Liver (tissue), 9 donors: ENCODE results near the gene SORBS2. TPM values are rescaled to one million over a fixed set of nuclear protein-coding genes. Genes with fewer than 3 reads are reported as not detected.
A peak's percentile ranks its signal among the peaks of the same experiment; 100 is the strongest.

Source experiments
- DNase-seq: peaks from one replicate; pipeline ENCODE4 v3.0.0-alpha.2; 2017; ENCODE audit warnings: low spot score
- H3K27ac ChIP-seq, 2 donors: one replicate each; pipeline ENCODE4 v1.7.0; 2013; ENCODE audit warnings: inconsistent platforms in 2 of 2, low read length in 2 of 2, control low read depth in 1 of 2, low read depth in 1 of 2, mild to moderate bottlenecking in 1 of 2
- H3K27me3 ChIP-seq, 4 donors: one replicate each; pipeline versions ENCODE4 v1.6.1 to v1.7.0; 2013; ENCODE audit warnings: low read length in 3 of 4, inconsistent platforms in 1 of 4, mild to moderate bottlenecking in 1 of 4, moderate library complexity in 1 of 4; ENCODE audit not compliant: control insufficient read depth in 4 of 4, insufficient read depth in 4 of 4
- H3K36me3 ChIP-seq, 4 donors: one replicate each; pipeline versions ENCODE4 v1.6.1 to v1.7.0; 2013; ENCODE audit warnings: low read length in 3 of 4, mild to moderate bottlenecking in 3 of 4, low read depth in 1 of 4, moderate library complexity in 1 of 4; ENCODE audit not compliant: control insufficient read depth in 4 of 4, insufficient read depth in 3 of 4
- H3K4me1 ChIP-seq, 4 donors: one replicate each; pipeline versions ENCODE4 v1.6.1 to v1.7.0; 2013; ENCODE audit warnings: low read length in 3 of 4, mild to moderate bottlenecking in 3 of 4, moderate library complexity in 1 of 4; ENCODE audit not compliant: control insufficient read depth in 4 of 4, insufficient read depth in 4 of 4
- H3K4me3 ChIP-seq, 3 donors: one replicate each; pipeline versions ENCODE4 v1.6.1 to v1.7.0; 2013; ENCODE audit warnings: low read length in 3 of 3, control low read depth in 1 of 3, low read depth in 1 of 3, mild to moderate bottlenecking in 1 of 3
- H3K9ac ChIP-seq, 2 donors: one replicate each; pipeline ENCODE4 v1.7.0; 2013; ENCODE audit warnings: low read length in 2 of 2, mild to moderate bottlenecking in 2 of 2, moderate library complexity in 2 of 2, control low read depth in 1 of 2, low read depth in 1 of 2
- H3K9me3 ChIP-seq, 4 donors: one replicate each; pipeline versions ENCODE4 v1.6.1 to v1.7.0; 2013; ENCODE audit warnings: low read length in 3 of 4; ENCODE audit not compliant: control insufficient read depth in 4 of 4
- FOXA2 ChIP-seq: IDR thresholded peaks from 2 replicates; pipeline ENCODE4 v1.6.1; 2016; ENCODE audit warnings: antibody characterized with exemption
- HNF4A ChIP-seq, 2 donors: conservative IDR thresholded peaks; 2 replicates each; pipeline ENCODE4 v1.6.1; 2016; ENCODE audit warnings: antibody characterized with exemption in 2 of 2, mild to moderate bottlenecking in 2 of 2
- HNF4G ChIP-seq: IDR thresholded peaks from 2 replicates; pipeline ENCODE4 v1.6.1; 2016; ENCODE audit warnings: antibody characterized with exemption
- JUND ChIP-seq, 2 donors: IDR thresholded peaks; 2 replicates each; pipeline ENCODE4 v1.6.1; 2016; ENCODE audit warnings: antibody characterized with exemption in 2 of 2
- RAD21 ChIP-seq, 2 donors: IDR thresholded peaks; 2 replicates each; pipeline ENCODE4 v1.6.1; 2016; ENCODE audit warnings: antibody characterized with exemption in 2 of 2, mild to moderate bottlenecking in 2 of 2
- RXRA ChIP-seq, 2 donors: IDR thresholded peaks; 2 replicates each; pipeline ENCODE4 v1.6.1; 2017 to 2018; ENCODE audit warnings: antibody characterized with exemption in 2 of 2, mild to moderate bottlenecking in 1 of 2
- SP1 ChIP-seq: IDR thresholded peaks from 2 replicates; pipeline ENCODE4 v1.6.1; 2018; ENCODE audit warnings: antibody characterized with exemption, mild to moderate bottlenecking
- TAF1 ChIP-seq: conservative IDR thresholded peaks from 2 replicates; pipeline ENCODE4 v1.6.1; 2016; ENCODE audit warnings: antibody characterized with exemption, mild to moderate bottlenecking
- WGBS: extraction: QIAGEN DNeasy Blood & Tissue Kit; methylation state at CpG from one replicate; pipeline ENCODE4 v1.1.7; 2013; 5-methylcytosine and 5-hydroxymethylcytosine counted together
- polyA plus RNA-seq, 2 donors: library from polyadenylated mRNA; stranded (reverse) in 1 of 2; unstranded in 1 of 2; fragments of 200-250 nt in 1 of 2; fragments of >200 nt in 1 of 2; fragmentation: Nextera tagmentation in 1 of 2; extraction: Ambion mirVana in 1 of 2; gene quantifications; one replicate each; pipeline versions ENCODE4 v1.2.1 to v1.2.3, GENCODE V29; 2013 to 2015
- total RNA-seq, 2 donors: library from RNA; depleted of rRNA; stranded (reverse); fragments of >200 nt; gene quantifications; one replicate each; pipeline ENCODE4 v1.2.3, GENCODE V29; 2014
- TF ChIP-seq, protein P1 (sequence below): fragments of 150-350 bp; IDR thresholded peaks from 2 replicates; pipeline ENCODE4 v1.5.1; 2017; ENCODE audit warnings: improper control_type of control experiment, low read depth, low read length; ENCODE audit not compliant: missing input control
- TF ChIP-seq, protein P2 (sequence below): IDR thresholded peaks from 2 replicates; pipeline ENCODE4 v1.6.1; 2016; ENCODE audit warnings: antibody characterized with exemption
- TF ChIP-seq, protein P3 (sequence below): IDR thresholded peaks from 2 replicates; pipeline ENCODE4 v1.6.1; 2016; ENCODE audit warnings: antibody characterized with exemption
- donor health status: healthy.
- donor health status: healthy.
- donor health status: healthy.
- donor health status: healthy.
- donor health status: healthy.

Gene SORBS2
- total and polyA plus RNA-seq, 4 donors, result 23.3 to 136 (median 59.6) TPM

DNA sequence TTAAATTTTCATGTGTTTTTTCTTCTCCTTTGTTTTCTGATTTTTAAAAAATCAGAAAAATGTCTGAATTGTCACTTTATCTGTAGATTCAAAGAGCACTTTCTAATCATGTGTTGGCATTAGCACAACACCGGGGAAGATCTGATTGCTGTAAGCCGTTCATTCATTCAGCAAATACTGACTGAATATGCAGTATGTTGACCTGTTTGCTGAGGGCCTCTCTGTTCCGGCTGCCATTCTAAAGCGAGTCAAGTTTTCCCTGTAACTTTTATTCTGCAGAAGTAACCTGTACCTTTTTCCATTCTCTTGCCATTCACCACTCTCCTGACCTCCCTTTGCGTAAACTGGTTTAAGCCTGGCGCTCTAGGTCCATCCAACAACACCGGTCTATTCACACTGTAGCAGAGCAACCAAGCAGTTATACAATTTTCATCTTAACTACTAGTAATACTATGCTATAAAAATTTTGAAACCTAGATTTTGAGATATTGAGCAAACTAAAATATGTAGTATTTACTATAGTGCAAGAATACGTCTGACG, 6.7 kb downstream of the SORBS2 start:
- Histone ChIP-seq H3K9me3 (no peaks in the 10 kb centered on the region), H3K4me1 (peaks cover 0 to 33% (median 6%) of the 10 kb centered on the region in 4 donors), H3K36me3 (peaks cover 0 to 11% (median 0%) of the 10 kb centered on the region in 4 donors), H3K9ac (no peak overlapping the region), H3K4me3 (no peak overlapping the region), H3K27me3 (no peaks in the 10 kb centered on the region), H3K27ac (no peak overlapping the region)
- no peak for DNase-seq
- 77% methylated on average over 9 of the region's 9 CpGs for WGBS
- TF ChIP-seq RXRA (IDR thresholded peaks at IDR 0.05) (no peak), RAD21 (IDR thresholded peaks at IDR 0.05) (peak in 1 of 2 donors; percentile 6), JUND (IDR thresholded peaks at IDR 0.05) (no peak), FOXA2 (no peak)
- TF ChIP-seq, protein P1, sequence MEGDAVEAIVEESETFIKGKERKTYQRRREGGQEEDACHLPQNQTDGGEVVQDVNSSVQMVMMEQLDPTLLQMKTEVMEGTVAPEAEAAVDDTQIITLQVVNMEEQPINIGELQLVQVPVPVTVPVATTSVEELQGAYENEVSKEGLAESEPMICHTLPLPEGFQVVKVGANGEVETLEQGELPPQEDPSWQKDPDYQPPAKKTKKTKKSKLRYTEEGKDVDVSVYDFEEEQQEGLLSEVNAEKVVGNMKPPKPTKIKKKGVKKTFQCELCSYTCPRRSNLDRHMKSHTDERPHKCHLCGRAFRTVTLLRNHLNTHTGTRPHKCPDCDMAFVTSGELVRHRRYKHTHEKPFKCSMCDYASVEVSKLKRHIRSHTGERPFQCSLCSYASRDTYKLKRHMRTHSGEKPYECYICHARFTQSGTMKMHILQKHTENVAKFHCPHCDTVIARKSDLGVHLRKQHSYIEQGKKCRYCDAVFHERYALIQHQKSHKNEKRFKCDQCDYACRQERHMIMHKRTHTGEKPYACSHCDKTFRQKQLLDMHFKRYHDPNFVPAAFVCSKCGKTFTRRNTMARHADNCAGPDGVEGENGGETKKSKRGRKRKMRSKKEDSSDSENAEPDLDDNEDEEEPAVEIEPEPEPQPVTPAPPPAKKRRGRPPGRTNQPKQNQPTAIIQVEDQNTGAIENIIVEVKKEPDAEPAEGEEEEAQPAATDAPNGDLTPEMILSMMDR, result no peak
- TF ChIP-seq, protein P2, sequence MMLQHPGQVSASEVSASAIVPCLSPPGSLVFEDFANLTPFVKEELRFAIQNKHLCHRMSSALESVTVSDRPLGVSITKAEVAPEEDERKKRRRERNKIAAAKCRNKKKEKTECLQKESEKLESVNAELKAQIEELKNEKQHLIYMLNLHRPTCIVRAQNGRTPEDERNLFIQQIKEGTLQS, result no peak

DNA sequence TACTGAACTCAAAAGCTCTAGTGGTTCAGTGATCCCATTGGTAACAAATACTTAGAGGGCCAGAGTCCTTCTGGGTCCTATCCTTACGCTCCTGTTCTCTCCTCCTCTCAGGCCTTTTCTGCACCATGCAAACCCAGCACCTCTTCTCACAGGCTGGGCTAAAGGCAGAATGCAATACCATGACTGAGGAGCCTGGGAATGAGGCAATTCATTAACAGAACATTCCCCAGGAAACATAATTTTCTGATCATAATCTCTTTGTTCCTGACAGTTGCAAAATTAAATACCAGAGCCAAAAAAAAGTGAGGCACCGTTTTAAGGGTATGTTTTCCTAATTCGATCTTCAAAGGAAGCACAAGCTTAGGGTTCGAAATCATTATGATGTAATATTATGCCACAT, 9.0 kb downstream of the SORBS2 start:
- H3K4me1 ChIP-seq, result peaks cover 0 to 35% (median 6%) of the 10 kb centered on the region in 4 donors
- 82% methylated on average over 4 of the region's 4 CpGs for WGBS
- H3K27me3 ChIP-seq, result no peaks in the 10 kb centered on the region
- no peak overlapping the region for H3K9ac ChIP-seq
- DNase-seq, result no peak
- peak overlapping the region in 1 of 2 donors; percentile 3 for H3K27ac ChIP-seq
- no peak overlapping the region for H3K4me3 ChIP-seq
- TF ChIP-seq FOXA2 (no peak), RXRA (IDR thresholded peaks at IDR 0.05) (no peak)
- H3K36me3 ChIP-seq, result peaks cover 0 to 11% (median 0%) of the 10 kb centered on the region in 4 donors
- H3K9me3 ChIP-seq, result no peaks in the 10 kb centered on the region

DNA sequence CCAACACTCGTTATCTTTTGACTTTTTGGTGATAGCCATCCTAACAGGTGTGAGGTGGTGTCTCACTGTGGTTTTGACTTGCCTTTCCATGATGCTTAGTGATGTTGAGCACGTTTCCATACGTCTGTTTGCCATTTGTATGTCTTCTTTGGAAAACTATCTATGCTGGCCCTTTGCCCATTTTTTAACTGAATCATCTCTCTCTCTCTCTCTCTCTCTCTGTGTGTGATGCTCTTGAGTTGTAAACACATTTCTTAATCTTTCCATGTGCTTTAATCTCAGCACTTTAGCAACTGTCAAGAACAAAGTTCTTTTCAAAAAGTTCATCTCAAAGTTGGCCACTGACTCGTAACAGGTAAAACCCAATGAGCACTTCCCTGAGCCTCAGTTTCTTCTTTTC, 10.5 kb downstream of the SORBS2 start:
- H3K9ac ChIP-seq, result no peak overlapping the region
- no peak for DNase-seq
- 86% methylated on average over 4 of the region's 4 CpGs for WGBS
- H3K4me3 ChIP-seq, result no peak overlapping the region
- peaks cover 0 to 29% (median 6%) of the 10 kb centered on the region in 4 donors for H3K4me1 ChIP-seq
- H3K36me3 ChIP-seq, result peaks cover 0 to 11% (median 0%) of the 10 kb centered on the region in 4 donors
- TF ChIP-seq TAF1 (no peak), RXRA (IDR thresholded peaks at IDR 0.05) (peak in 1 of 2 donors; percentile 14), HNF4A (conservative IDR thresholded peaks at IDR 0.05) (peak; percentile 28 to 35)
- H3K27me3 ChIP-seq, result no peaks in the 10 kb centered on the region
- no peaks in the 10 kb centered on the region for H3K9me3 ChIP-seq
- no peak overlapping the region for H3K27ac ChIP-seq

DNA sequence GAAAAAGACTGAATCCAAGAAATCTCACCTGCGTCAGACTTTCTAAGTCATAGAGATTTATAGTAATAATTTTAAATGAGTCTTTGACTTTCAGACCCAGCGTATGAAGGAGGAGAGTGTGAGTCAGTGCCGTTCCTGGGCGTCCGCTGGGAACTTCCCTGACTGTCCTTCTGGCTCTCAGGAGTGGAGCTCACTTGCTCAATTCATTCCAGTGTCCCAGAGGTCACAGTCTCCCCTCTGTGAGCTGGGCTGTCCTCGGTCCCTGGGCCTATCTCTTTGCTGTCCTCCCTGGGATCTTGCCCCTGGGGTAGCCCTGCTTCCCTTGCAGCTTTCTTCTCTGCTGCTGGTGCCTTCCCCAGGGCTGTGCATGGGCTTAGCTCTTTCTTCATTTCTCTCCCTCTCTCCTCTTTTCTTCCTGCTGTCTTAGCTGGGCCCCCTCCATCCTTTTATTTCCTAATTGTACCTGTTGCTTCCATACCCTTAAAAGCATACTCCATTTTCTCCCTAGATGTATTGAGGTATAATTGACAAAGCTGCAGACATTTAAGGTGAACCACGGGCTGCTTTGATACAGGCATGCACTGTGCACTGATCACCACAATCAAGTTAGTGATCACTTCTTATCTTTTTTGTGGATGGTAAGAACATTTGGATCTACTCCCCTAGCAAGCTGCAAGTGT, 11.6 kb downstream of the SORBS2 start:
- peaks cover 0 to 11% (median 1%) of the 10 kb centered on the region in 4 donors for H3K36me3 ChIP-seq
- H3K9ac ChIP-seq, result no peak overlapping the region
- peaks cover 0 to 23% (median 5%) of the 10 kb centered on the region in 4 donors for H3K4me1 ChIP-seq
- TF ChIP-seq HNF4G, result no peak
- no peak for TF ChIP-seq SP1
- TF ChIP-seq JUND (IDR thresholded peaks at IDR 0.05), result no peak
- TF ChIP-seq, protein P3, sequence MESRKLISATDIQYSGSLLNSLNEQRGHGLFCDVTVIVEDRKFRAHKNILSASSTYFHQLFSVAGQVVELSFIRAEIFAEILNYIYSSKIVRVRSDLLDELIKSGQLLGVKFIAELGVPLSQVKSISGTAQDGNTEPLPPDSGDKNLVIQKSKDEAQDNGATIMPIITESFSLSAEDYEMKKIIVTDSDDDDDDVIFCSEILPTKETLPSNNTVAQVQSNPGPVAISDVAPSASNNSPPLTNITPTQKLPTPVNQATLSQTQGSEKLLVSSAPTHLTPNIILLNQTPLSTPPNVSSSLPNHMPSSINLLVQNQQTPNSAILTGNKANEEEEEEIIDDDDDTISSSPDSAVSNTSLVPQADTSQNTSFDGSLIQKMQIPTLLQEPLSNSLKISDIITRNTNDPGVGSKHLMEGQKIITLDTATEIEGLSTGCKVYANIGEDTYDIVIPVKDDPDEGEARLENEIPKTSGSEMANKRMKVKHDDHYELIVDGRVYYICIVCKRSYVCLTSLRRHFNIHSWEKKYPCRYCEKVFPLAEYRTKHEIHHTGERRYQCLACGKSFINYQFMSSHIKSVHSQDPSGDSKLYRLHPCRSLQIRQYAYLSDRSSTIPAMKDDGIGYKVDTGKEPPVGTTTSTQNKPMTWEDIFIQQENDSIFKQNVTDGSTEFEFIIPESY, result no peak
- H3K27me3 ChIP-seq, result no peaks in the 10 kb centered on the region
- H3K27ac ChIP-seq, result no peak overlapping the region
- 91% methylated on average over 7 of the region's 7 CpGs for WGBS
- no peak for DNase-seq
- no peak overlapping the region for H3K4me3 ChIP-seq
- H3K9me3 ChIP-seq, result no peaks in the 10 kb centered on the region
